SK-N-SH treated with all-trans-retinoic acid at 6 μM for 48 hours (cell line): ENCODE results near the gene ERCC1.

Experiments
- ATAC-seq: fragments of 200-7000 bp; cut with Tn5 transposase; 3 replicates; pipeline ENCODE4 v1.9.1; 2020; ENCODE audit warnings: mild to moderate bottlenecking, moderate library complexity
- ARNTL ChIP-seq: fragments of 450-650 bp; formaldehyde crosslinking; IDR thresholded peaks from 2 replicates; pipeline ENCODE4 v1.5.0; 2020; ENCODE audit warnings: low read depth, mild to moderate bottlenecking, moderate library complexity, borderline replicate concordance
- BACH2 ChIP-seq: fragments of 250-450 bp; sonication (Bioruptor Pico); IDR thresholded peaks from 2 replicates; pipeline ENCODE4 v1.9.0; 2021; ENCODE audit warnings: mild to moderate bottlenecking, borderline replicate concordance
- CREB5 ChIP-seq: fragments of 250-450 bp; sonication (Bioruptor Pico); IDR thresholded peaks from 2 replicates; pipeline ENCODE4 v1.5.1; 2020; ENCODE audit warnings: low read depth, mild to moderate bottlenecking, moderate library complexity
- CSDC2 ChIP-seq: fragments of 250-450 bp; sonication (Bioruptor Pico); IDR thresholded peaks from 2 replicates; pipeline ENCODE4 v1.5.0; 2020; ENCODE audit warnings: mild to moderate bottlenecking, moderate library complexity
- CSRNP3 ChIP-seq: fragments of 250-450 bp; sonication (Bioruptor Pico); IDR thresholded peaks from 2 replicates; pipeline ENCODE4 v1.5.1; 2021; ENCODE audit warnings: mild to moderate bottlenecking, moderate library complexity
- ESRRG ChIP-seq: fragments of 250-450 bp; sonication (Bioruptor Pico); IDR thresholded peaks from 2 replicates; pipeline ENCODE4 v1.6.1; 2021; ENCODE audit warnings: mild to moderate bottlenecking
- GLIS3 ChIP-seq: fragments of 250-450 bp; sonication (Bioruptor Pico); IDR thresholded peaks from 2 replicates; pipeline ENCODE4 v1.5.0; 2020; ENCODE audit warnings: mild to moderate bottlenecking, moderate library complexity
- ISL1 ChIP-seq: fragments of 250-450 bp; sonication (Bioruptor Pico); IDR thresholded peaks from 2 replicates; pipeline ENCODE4 v2.1.2; 2022; ENCODE audit warnings: mild to moderate bottlenecking, moderate library complexity
- OSR1 ChIP-seq: fragments of 250-450 bp; sonication (Bioruptor Pico); IDR thresholded peaks from 2 replicates; pipeline ENCODE4 v1.8.0; 2022; ENCODE audit warnings: moderate library complexity, mild to moderate bottlenecking, inconsistent platforms
- POU6F1 ChIP-seq: fragments of 250-450 bp; sonication (Bioruptor Pico); IDR thresholded peaks from 2 replicates; pipeline ENCODE4 v1.8.0; 2021; ENCODE audit warnings: low read depth, mild to moderate bottlenecking, moderate library complexity, borderline replicate concordance
- PPARA ChIP-seq: fragments of 250-450 bp; sonication (Bioruptor Pico); IDR thresholded peaks from 2 replicates; pipeline ENCODE4 v1.5.0; 2020; ENCODE audit warnings: mild to moderate bottlenecking, borderline replicate concordance
- RARB ChIP-seq: fragments of 250-450 bp; sonication (Bioruptor Pico); IDR thresholded peaks from 2 replicates; pipeline ENCODE4 v1.8.0; 2021; ENCODE audit warnings: mild to moderate bottlenecking, moderate library complexity
- SNAI2 ChIP-seq: fragments of 250-450 bp; sonication (Bioruptor Pico); IDR thresholded peaks from 2 replicates; pipeline ENCODE4 v1.5.0; 2020; ENCODE audit warnings: mild to moderate bottlenecking, moderate library complexity
- TCF4 ChIP-seq: fragments of 250-450 bp; sonication (Bioruptor Pico); IDR thresholded peaks from 2 replicates; pipeline ENCODE4 v1.8.0; 2021; ENCODE audit warnings: mild to moderate bottlenecking, moderate library complexity, borderline replicate concordance
- TOX ChIP-seq: fragments of 250-450 bp; sonication (Bioruptor Pico); IDR thresholded peaks from 2 replicates; pipeline ENCODE4 v1.8.0; 2021; ENCODE audit warnings: mild to moderate bottlenecking, moderate library complexity, borderline replicate concordance
- TSHZ2 ChIP-seq: fragments of 250-450 bp; sonication (Bioruptor Pico); IDR thresholded peaks from 2 replicates; pipeline ENCODE4 v1.5.0; 2020; ENCODE audit warnings: mild to moderate bottlenecking, moderate library complexity
- ZC3H10 ChIP-seq: fragments of 250-450 bp; sonication (Bioruptor Pico); IDR thresholded peaks from 2 replicates; pipeline ENCODE4 v1.5.1; 2021; ENCODE audit warnings: mild to moderate bottlenecking, moderate library complexity
- ZFP3 ChIP-seq: fragments of 250-450 bp; sonication (Bioruptor Pico); IDR thresholded peaks from 2 replicates; pipeline ENCODE4 v1.5.0; 2020; ENCODE audit warnings: mild to moderate bottlenecking, moderate library complexity
- ZFP30 ChIP-seq: fragments of 450-650 bp; formaldehyde crosslinking; IDR thresholded peaks from 2 replicates; pipeline ENCODE4 v1.5.0; 2022; ENCODE audit warnings: mild to moderate bottlenecking, moderate library complexity
- ZNF70 ChIP-seq: fragments of 450-650 bp; formaldehyde crosslinking; IDR thresholded peaks from 2 replicates; pipeline ENCODE4 v1.5.0; 2020; ENCODE audit warnings: mild to moderate bottlenecking, moderate library complexity
- ZNF8 ChIP-seq: fragments of 450-650 bp; formaldehyde crosslinking; IDR thresholded peaks from 2 replicates; pipeline ENCODE4 v1.5.0; 2020; ENCODE audit warnings: mild to moderate bottlenecking, moderate library complexity

The ERCC1 gene

GRCh38 chr19:45407091-45407375, 16.7 kb downstream of the ERCC1 start (continued):
- TF ChIP-seq BACH2 (CRISPR knock-in tag) (no peak), CSDC2 (CRISPR knock-in tag) (no peak), ZNF70 (CRISPR knock-in tag) (no peak), RARB (CRISPR knock-in tag) (no peak), ZFP3 (CRISPR knock-in tag) (no peak)

- no peak for TF ChIP-seq GLIS3
- TF ChIP-seq CREB5 = no peak
- TF ChIP-seq PPARA (CRISPR knock-in tag) = no peak
- no peak for TF ChIP-seq ARNTL (CRISPR knock-in tag)
- ATAC-seq = peak; percentile 77
Measured at GRCh38 chr19:45406226-45407090, 17.3 kb downstream of the ERCC1 start, which contains the start of gene POLR1G. POLR1G (plus strand) TSS chr19:45406644; CDS start chr19:45406697, 53 bp downstream.

GRCh38 chr19:45405435-45406225, 18.1 kb downstream of the ERCC1 start:
- TF ChIP-seq RARB (CRISPR knock-in tag) = no peak
- TF ChIP-seq CSRNP3 (CRISPR knock-in tag) = no peak
- TF ChIP-seq ZFP3 (CRISPR knock-in tag) = peak; percentile 4
- TF ChIP-seq, all 23 proteins: peak for 1

GRCh38 chr19:45404557-45405434, 18.9 kb downstream of the ERCC1 start, which contains the start of gene PPP1R13L:
PPP1R13L (minus strand) TSS chr19:45405069; CDS start chr19:45398318, 6,751 bp downstream.
- ATAC-seq = peak; percentile 71
- no peak for TF ChIP-seq POU6F1
- TF ChIP-seq SNAI2 (CRISPR knock-in tag) = peak; percentile 34; the same call in 1 of the 2 replicates
- TF ChIP-seq TCF4 (CRISPR knock-in tag) = no peak
- no peak for TF ChIP-seq BACH2 (CRISPR knock-in tag)
- no peak for TF ChIP-seq OSR1 (CRISPR knock-in tag)
- TF ChIP-seq ZNF8 (CRISPR knock-in tag) = no peak
- no peak for TF ChIP-seq TOX (CRISPR knock-in tag)
- TF ChIP-seq ARNTL (CRISPR knock-in tag) = no peak
- TF ChIP-seq ZFP3 (CRISPR knock-in tag) = peak; percentile 94
- TF ChIP-seq ISL1 (CRISPR knock-in tag) = no peak
- TF ChIP-seq CREB5 = no peak
- TF ChIP-seq CSRNP3 (CRISPR knock-in tag) = no peak
- TF ChIP-seq ZC3H10 (CRISPR knock-in tag) = no peak
- TF ChIP-seq ESRRG (CRISPR knock-in tag) = no peak
- TF ChIP-seq GLIS3 = 0 out of 2 replicates have a peak, but pooled peaks have one; percentile 62
- no peak for TF ChIP-seq ZNF70 (CRISPR knock-in tag)
- no peak for TF ChIP-seq TSHZ2
- TF ChIP-seq PPARA (CRISPR knock-in tag) = no peak
- TF ChIP-seq ZFP30 (CRISPR knock-in tag) = no peak
- no peak for TF ChIP-seq RARB (CRISPR knock-in tag)

More at GRCh38 chr19:45405435-45406225, 18.1 kb downstream of the ERCC1 start:
- peak; percentile 78 for ATAC-seq
